HTR-8/SVneo (cell line): ENCODE data around the gene CNTN1.

ENCODE experiments used
- DNase-seq: peaks from one replicate; pipeline ENCODE4 v3.0.0; 2011; ENCODE audit warnings: low spot score, mixed read lengths; ENCODE audit not compliant: insufficient read length
- FAIRE-seq: peaks from 2 replicates; lab custom pipeline; 2011; peaks lifted over from hg19 to GRCh38; lab: Jason Lieb, UNC

The CNTN1 gene

DNA sequence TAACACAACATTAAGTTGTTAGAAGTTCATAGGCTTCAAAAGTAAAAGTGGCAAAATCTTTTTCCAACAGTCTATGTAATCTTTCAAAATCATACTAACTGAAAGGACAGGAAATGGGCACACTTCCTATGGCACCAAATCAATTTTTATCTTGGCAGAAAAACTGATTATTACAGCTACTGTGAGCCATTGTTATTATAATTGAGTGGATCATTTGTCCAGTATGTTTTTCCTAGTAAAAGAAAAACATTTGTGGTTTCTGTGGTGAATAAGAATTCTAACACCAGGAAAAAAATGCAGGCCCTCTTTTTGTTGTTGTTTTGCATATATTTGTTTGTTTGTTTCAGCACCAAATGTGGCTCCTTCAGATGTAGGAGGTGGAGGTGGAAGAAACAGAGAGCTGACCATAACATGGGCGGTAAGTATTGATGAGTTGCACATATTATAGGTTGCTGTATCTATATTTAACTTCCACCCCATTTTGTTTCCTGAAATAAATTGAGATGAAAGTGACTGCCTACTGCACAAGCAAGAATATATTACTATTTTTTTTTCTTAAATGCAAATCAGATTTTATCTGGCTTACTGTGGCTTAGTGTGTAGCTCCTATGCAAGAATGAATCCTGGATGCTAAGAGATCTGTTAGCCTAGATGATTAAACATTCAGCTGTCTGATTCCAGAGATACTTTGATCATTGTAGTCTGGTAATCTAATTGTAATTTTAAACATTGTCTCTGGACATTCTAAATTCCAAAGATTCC lies 321.8 kb downstream of the CNTN1 start:
- no peak for DNase-seq

GRCh38 chr12:41014643-41015020 lies 322.4 kb downstream of the CNTN1 start:
- FAIRE-seq, result no peak
- DNase-seq, result no peak

More for the DNA sequence above, 321.8 kb downstream of the CNTN1 start:
- FAIRE-seq, result no peak

- FAIRE-seq (no peak), DNase-seq (no peak)
Measured at GRCh38 chr12:41018010-41018409, 325.8 kb downstream of the CNTN1 start.

DNA sequence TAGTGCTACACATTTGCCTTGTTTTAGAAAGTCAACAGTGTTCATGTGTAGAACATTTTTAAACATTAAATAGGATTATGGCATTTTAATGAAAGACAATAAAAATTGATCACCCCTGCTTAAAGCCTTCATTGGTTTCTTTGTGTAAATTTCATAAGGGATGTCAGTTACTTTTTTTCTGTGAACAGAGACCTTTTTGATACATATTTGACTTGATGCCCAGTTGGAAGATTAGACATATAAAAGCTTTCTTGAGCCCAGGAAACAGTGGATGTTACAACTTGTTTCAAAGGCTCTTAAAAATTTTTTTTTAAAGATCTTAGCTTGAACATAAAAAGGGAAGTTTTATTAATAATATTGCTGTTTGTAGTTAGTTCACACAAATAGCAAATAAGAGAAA lies 327.2 kb downstream of the CNTN1 start:
- no peak for FAIRE-seq
- no peak for DNase-seq

DNA sequence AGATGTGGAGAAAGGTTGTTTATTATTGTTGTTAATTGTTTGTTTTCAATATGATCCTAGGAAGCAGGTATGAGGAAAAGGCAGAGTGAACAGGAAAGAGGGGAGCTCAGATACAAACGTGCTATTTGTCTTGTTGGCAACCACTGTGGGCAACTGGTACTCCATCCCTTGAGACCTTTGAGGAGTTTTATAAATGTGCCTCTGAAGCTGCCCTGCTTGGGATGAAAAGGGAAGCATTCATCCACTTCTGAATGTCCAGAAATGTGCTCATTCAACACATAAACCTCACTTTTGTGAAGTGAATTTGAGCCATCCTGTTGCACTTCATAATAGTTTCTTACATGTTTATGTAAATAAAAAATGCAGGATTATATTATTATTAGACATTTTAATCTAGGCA lies 331.6 kb downstream of the CNTN1 start:
- no peak for FAIRE-seq
- DNase-seq, result no peak

DNA sequence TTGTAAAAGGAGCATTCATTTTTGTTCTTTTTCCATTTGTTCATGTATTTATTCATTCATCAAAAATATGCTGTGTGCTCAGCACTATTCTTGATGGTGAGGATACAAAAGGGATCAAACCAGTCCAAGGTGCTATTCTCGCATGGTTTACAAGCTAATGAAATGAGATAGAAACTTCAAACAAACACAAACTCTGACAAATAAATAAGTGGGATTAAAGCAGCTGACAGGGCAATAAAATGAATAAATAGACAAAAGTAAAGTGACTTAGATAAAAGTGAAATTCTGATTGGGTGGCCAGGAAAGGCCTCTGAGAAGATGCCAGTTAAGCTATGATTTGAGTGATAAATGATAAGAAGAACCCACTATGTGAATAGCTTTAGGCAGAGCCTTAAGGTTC lies 333.9 kb downstream of the CNTN1 start:
- DNase-seq (no peak), FAIRE-seq (no peak)

GRCh38 chr12:41032386-41032785 lies 340.1 kb downstream of the CNTN1 start:
- no peak for DNase-seq
- no peak for FAIRE-seq

GRCh38 chr12:41034686-41035085 lies 342.4 kb downstream of the CNTN1 start:
- DNase-seq (no peak), FAIRE-seq (no peak)

GRCh38 chr12:41039461-41039860 lies 347.2 kb downstream of the CNTN1 start:
- no peak for FAIRE-seq

GRCh38 chr12:41045509-41045908 lies 353.3 kb downstream of the CNTN1 start:
- FAIRE-seq (no peak), DNase-seq (no peak)

More at GRCh38 chr12:41039461-41039860, 347.2 kb downstream of the CNTN1 start:
- DNase-seq, result no peak

- FAIRE-seq, result no peak
- no peak for DNase-seq
Measured at GRCh38 chr12:41049033-41049432, 356.8 kb downstream of the CNTN1 start.

DNA sequence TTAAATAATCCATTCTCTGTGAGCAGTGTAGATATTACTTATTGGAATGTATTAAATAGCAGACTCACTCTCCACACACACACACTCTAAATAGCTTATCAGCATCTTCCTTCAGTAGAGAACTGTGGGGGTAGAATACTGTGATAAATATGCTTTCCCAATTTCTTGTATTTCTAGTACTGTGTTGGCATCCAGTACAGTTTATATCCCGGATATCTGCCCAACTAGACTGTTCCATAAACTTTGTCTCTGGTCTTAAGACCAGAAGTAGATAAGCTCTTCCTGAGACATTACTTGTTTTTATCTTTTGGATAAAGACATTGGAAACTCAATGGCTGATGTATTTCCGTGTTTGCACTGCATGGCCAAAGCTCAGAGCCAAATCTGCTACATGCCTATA lies 359.7 kb downstream of the CNTN1 start:
- DNase-seq (no peak), FAIRE-seq (no peak)

DNA sequence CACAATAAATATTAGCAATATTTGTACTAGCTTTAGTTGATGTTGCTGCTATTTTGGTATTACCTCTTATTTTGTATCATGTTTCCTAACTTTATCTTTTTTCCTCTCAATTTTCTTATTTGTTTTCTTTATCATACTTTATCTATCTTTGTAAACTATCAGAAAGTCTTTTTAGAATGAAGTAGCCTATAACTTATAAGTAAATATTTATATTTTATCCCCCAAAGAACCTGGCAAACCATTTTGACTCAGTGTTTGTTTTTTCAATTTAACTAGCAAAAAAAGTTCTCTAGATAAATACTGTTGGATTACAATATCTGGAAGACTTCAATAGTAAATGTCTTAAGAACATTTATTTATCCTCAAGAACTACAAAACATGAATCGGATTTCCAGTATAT lies 360.2 kb downstream of the CNTN1 start:
- FAIRE-seq (no peak), DNase-seq (no peak)

DNA sequence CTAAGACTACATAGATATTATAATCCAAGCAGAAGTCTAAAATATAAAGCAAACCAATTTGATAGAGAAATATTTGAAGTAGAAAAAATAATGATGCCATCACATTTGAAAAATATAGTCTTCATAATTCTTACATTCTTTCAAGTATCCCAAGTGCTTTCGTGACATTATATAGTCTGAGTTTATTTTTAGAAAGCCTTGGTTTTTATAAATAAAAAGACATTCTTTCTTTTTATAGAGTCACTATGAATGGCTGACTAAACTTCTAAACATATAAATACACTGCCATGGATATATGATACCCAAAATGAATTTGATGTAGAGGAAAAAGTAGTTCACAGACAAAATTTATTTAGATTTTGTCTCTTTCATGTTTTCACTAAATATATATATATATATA lies 360.8 kb downstream of the CNTN1 start:
- DNase-seq (no peak), FAIRE-seq (no peak)

- FAIRE-seq (no peak), DNase-seq (no peak)
Measured at GRCh38 chr12:41055875-41056577, 363.8 kb downstream of the CNTN1 start.

GRCh38 chr12:41058266-41058665 lies 366.0 kb downstream of the CNTN1 start:
- DNase-seq, result no peak
- FAIRE-seq, result no peak

DNA sequence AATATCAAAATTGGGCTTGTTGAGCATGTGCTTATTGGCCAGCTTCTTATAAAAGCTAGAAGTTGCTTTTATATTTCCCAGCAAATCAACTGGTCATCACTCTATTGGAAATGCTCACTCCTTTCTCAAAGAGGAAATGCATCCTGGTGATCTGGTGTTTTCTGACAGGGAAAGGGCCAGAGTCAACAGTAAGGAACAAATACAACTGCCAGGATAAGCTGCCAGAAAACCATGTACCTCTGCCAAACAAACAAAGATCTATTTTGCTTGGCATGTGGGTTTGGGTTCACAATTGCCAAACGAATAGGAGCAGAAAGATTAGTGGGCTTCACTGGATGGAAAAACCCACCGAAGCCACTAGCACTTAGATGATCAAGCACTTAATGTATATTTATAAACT lies 369.0 kb downstream of the CNTN1 start:
- DNase-seq, result no peak
- FAIRE-seq, result no peak

GRCh38 chr12:41064411-41064810 lies 372.2 kb downstream of the CNTN1 start:
- DNase-seq, result no peak
- FAIRE-seq, result no peak

GRCh38 chr12:41067941-41068645 lies 375.9 kb downstream of the CNTN1 start:
- DNase-seq, result no peak
- no peak for FAIRE-seq

GRCh38 chr12:41073633-41074472 lies 381.6 kb downstream of the CNTN1 start:
- FAIRE-seq, result no peak

GRCh38 chr12:41074473-41074769 lies 382.2 kb downstream of the CNTN1 start:
- FAIRE-seq (no peak), DNase-seq (no peak)

More at GRCh38 chr12:41073633-41074472, 381.6 kb downstream of the CNTN1 start:
- no peak for DNase-seq
